ENCODE measurements around the gene FRYL.
"Not testable (repeated sequence)": the region's sequence is repeated elsewhere in the genome, so short reads cannot be mapped to it uniquely, and the experiment has no call there.

Gene FRYL

GRCh38 chr4:48704091-48704802 lies 75.8 kb downstream of the FRYL start:
- no peak for DNase-seq (ENCODE audit: low read depth in 2 of 2, low spot score in 1 of 2)

GRCh38 chr4:48699475-48699874 lies 80.6 kb downstream of the FRYL start:
- DNase-seq (ENCODE audit: low read depth in 2 of 2, low spot score in 1 of 2) = no peak

- no peak for DNase-seq (ENCODE audit: low read depth in 2 of 2, low spot score in 1 of 2)
Measured at GRCh38 chr4:48698029-48698971, 81.8 kb downstream of the FRYL start.

GRCh38 chr4:48697516-48697915 lies 82.6 kb downstream of the FRYL start:
- DNase-seq (ENCODE audit: low read depth in 2 of 2, low spot score in 1 of 2) = not testable (repeated sequence)

GRCh38 chr4:48694824-48695223 lies 85.3 kb downstream of the FRYL start:
- no peak for DNase-seq (ENCODE audit: low read depth in 2 of 2, low spot score in 1 of 2)

- no peak for DNase-seq (ENCODE audit: low read depth in 2 of 2, low spot score in 1 of 2)
Measured at GRCh38 chr4:48693856-48694574, 86.1 kb downstream of the FRYL start.

GRCh38 chr4:48692897-48693296 lies 87.2 kb downstream of the FRYL start:
- DNase-seq (ENCODE audit: low read depth in 2 of 2, low spot score in 1 of 2) = no peak

GRCh38 chr4:48692044-48692443 lies 88.0 kb downstream of the FRYL start:
- DNase-seq (ENCODE audit: low read depth in 2 of 2, low spot score in 1 of 2) = no peak

- no peak for DNase-seq (ENCODE audit: low read depth in 2 of 2, low spot score in 1 of 2)
Measured at GRCh38 chr4:48688953-48689352, 91.1 kb downstream of the FRYL start.

GRCh38 chr4:48687313-48688051 lies 92.6 kb downstream of the FRYL start:
- no peak for DNase-seq (ENCODE audit: low read depth in 2 of 2, low spot score in 1 of 2)

GRCh38 chr4:48686369-48686768 lies 93.7 kb downstream of the FRYL start:
- DNase-seq (ENCODE audit: low read depth in 2 of 2, low spot score in 1 of 2) = no peak

- no peak for DNase-seq (ENCODE audit: low read depth in 2 of 2, low spot score in 1 of 2)
Measured at GRCh38 chr4:48683784-48684666, 96.1 kb downstream of the FRYL start.

GRCh38 chr4:48682870-48683269 lies 97.2 kb downstream of the FRYL start:
- not testable (repeated sequence) for DNase-seq (ENCODE audit: low read depth in 2 of 2, low spot score in 1 of 2)

GRCh38 chr4:48681856-48682255 lies 98.2 kb downstream of the FRYL start:
- no peak for DNase-seq (ENCODE audit: low read depth in 2 of 2, low spot score in 1 of 2)

- DNase-seq (ENCODE audit: low read depth in 2 of 2, low spot score in 1 of 2) = no peak
Measured at GRCh38 chr4:48680848-48681568, 99.1 kb downstream of the FRYL start.

- DNase-seq (ENCODE audit: low read depth in 2 of 2, low spot score in 1 of 2) = no peak
Measured at GRCh38 chr4:48673537-48673936, 106.5 kb downstream of the FRYL start.

- DNase-seq (ENCODE audit: low read depth in 2 of 2, low spot score in 1 of 2) = no peak
Measured at GRCh38 chr4:48670587-48670986, 109.5 kb downstream of the FRYL start.

- no peak for DNase-seq (ENCODE audit: low read depth in 2 of 2, low spot score in 1 of 2)
Measured at GRCh38 chr4:48669086-48669485, 111.0 kb downstream of the FRYL start.

Data from stimulated activated CD8-positive, alpha-beta memory T cell treated with anti-CD3 and anti-CD28 coated beads, Interleukin-4, amount 100 ng/mL, for 4 hours (primary cell).